GM23338 (cell line): ENCODE measurements around the gene ZBTB8A. TPM values are rescaled to one million over a fixed set of nuclear protein-coding genes. Genes with fewer than 3 reads are reported as not detected.

Source experiments
- ATAC-seq: fragments of 200-7000 bp; cut with Tn5 transposase; 3 replicates; pipeline ENCODE4 v1.9.1; 2020
- DNase-seq: peaks from one replicate; pipeline ENCODE4 v3.0.0-alpha.2; 2015; ENCODE audit warnings: low spot score
- H2AFZ ChIP-seq: fragments of 200-600 bp; sonication (generic); 2 replicates; pipeline ENCODE4 v1.8.0; 2016; ENCODE audit warnings: antibody characterized with exemption, mild to moderate bottlenecking, moderate library complexity
- H3F3A ChIP-seq: fragments of 200-600 bp; sonication (generic); replicated peaks from 2 replicates; pipeline ENCODE4 v1.8.0; 2017; ENCODE audit warnings: antibody characterized with exemption, mixed run types, low read depth
- H3K27ac ChIP-seq: fragments of 200-600 bp; sonication (generic); 2 replicates; pipeline ENCODE4 v1.6.1; 2016; ENCODE audit warnings: low read depth
- H3K27me3 ChIP-seq: fragments of 200-600 bp; sonication (generic); 2 replicates; pipeline ENCODE4 v1.8.0; 2016; ENCODE audit warnings: mild to moderate bottlenecking, mixed run types, moderate library complexity; ENCODE audit not compliant: insufficient read depth
- H3K36me3 ChIP-seq: fragments of 200-600 bp; sonication (generic); 2 replicates; pipeline ENCODE4 v1.8.0; 2016; ENCODE audit warnings: mild to moderate bottlenecking; ENCODE audit not compliant: insufficient read depth
- H3K4me1 ChIP-seq: fragments of 200-600 bp; sonication (generic); 2 replicates; pipeline ENCODE4 v1.8.0; 2016; ENCODE audit warnings: mild to moderate bottlenecking, moderate library complexity; ENCODE audit not compliant: insufficient read depth
- H3K4me2 ChIP-seq: fragments of 200-600 bp; sonication (generic); 2 replicates; pipeline ENCODE4 v1.7.1; 2017; ENCODE audit warnings: mixed run types
- H3K4me3 ChIP-seq: fragments of 200-600 bp; sonication (generic); 2 replicates; pipeline ENCODE4 v1.6.1; 2016; ENCODE audit warnings: mixed run types
- H3K79me2 ChIP-seq: fragments of 200-600 bp; sonication (generic); replicated peaks from 2 replicates; pipeline ENCODE4 v1.8.0; 2017; ENCODE audit warnings: mild to moderate bottlenecking; ENCODE audit not compliant: insufficient read depth
- H3K9me2 ChIP-seq: fragments of 200-600 bp; sonication (generic); 2 replicates; pipeline ENCODE4 v1.8.0; 2017; ENCODE audit not compliant: insufficient read depth
- H4K20me1 ChIP-seq: fragments of 200-600 bp; sonication (generic); replicated peaks from 2 replicates; pipeline ENCODE4 v1.8.0; 2017; ENCODE audit warnings: mild to moderate bottlenecking; ENCODE audit not compliant: insufficient read depth
- H3K27ac Mint-ChIP-seq: 2 replicates; pipeline ENCODE4 v1.8.0; 2020; ENCODE audit warnings: inconsistent platforms, mild to moderate bottlenecking, moderate library complexity, mixed read lengths
- H3K27me3 Mint-ChIP-seq: 3 replicates; pipeline ENCODE4 v1.8.0; 2022; ENCODE audit warnings: low read depth, mild to moderate bottlenecking, moderate library complexity, mixed read lengths, inconsistent platforms; ENCODE audit not compliant: insufficient read depth, poor library complexity
- H3K36me3 Mint-ChIP-seq: 3 replicates; pipeline ENCODE4 v1.8.0; 2021; ENCODE audit warnings: low read depth, mild to moderate bottlenecking, inconsistent platforms, moderate library complexity, mixed read lengths
- H3K4me1 Mint-ChIP-seq: 3 replicates; pipeline ENCODE4 v1.8.0; 2020; ENCODE audit warnings: mild to moderate bottlenecking, inconsistent platforms, mixed read lengths
- H3K4me3 Mint-ChIP-seq: 3 replicates; pipeline ENCODE4 v1.8.0; 2021; ENCODE audit warnings: moderate library complexity, mild to moderate bottlenecking, inconsistent platforms, mixed read lengths
- H3K9me3 Mint-ChIP-seq: 3 replicates; pipeline ENCODE4 v1.8.0; 2020; ENCODE audit warnings: moderate library complexity, mild to moderate bottlenecking, inconsistent platforms, mixed read lengths
- CREB1 ChIP-seq: fragments of 250-450 bp; sonication (Bioruptor Pico); IDR thresholded peaks from 2 replicates; pipeline ENCODE4 v1.5.0; 2020; ENCODE audit warnings: low read depth, mild to moderate bottlenecking, moderate library complexity
- EZH2phosphoT487 ChIP-seq: fragments of 200-600 bp; sonication (generic); IDR thresholded peaks from one replicate; pipeline ENCODE4 v1.8.1; 2018; ENCODE audit warnings: antibody characterized with exemption; ENCODE audit not compliant: unreplicated experiment
- NANOG ChIP-seq: IDR thresholded peaks from 2 replicates; pipeline ENCODE4 v1.6.1; 2016; ENCODE audit warnings: antibody characterized with exemption, borderline replicate concordance
- POLR2AphosphoS5 ChIP-seq: IDR thresholded peaks from 2 replicates; pipeline ENCODE4 v1.6.1; 2016; ENCODE audit warnings: antibody characterized with exemption, low read depth
- STAT1 ChIP-seq: IDR thresholded peaks from one replicate; pipeline ENCODE4 v1.6.1; 2016; ENCODE audit warnings: antibody characterized with exemption; ENCODE audit not compliant: unreplicated experiment
- ZNF114 ChIP-seq: fragments of 250-450 bp; sonication (Bioruptor Pico); IDR thresholded peaks from 2 replicates; pipeline ENCODE4 v1.5.0; 2020; ENCODE audit warnings: mild to moderate bottlenecking, moderate library complexity
- ZNF331 ChIP-seq: fragments of 250-450 bp; sonication (Bioruptor Pico); IDR thresholded peaks from 2 replicates; pipeline ENCODE4 v1.5.0; 2020; ENCODE audit warnings: low read depth, mild to moderate bottlenecking, moderate library complexity
- long read RNA-seq: library from polyadenylated mRNA; unstranded; transcript quantifications from one replicate; pipeline ENCODE4 v2.0.0, GENCODE V29; 2020; ENCODE audit not compliant: unreplicated experiment
- polyA plus RNA-seq: library from polyadenylated mRNA; unstranded; fragments of >200 nt; fragmentation: Nextera tagmentation; extraction: Ambion mirVana; gene quantifications from 2 replicates; pipeline ENCODE4 v1.2.1, GENCODE V29; 2016
- total RNA-seq: library from RNA; depleted of rRNA; stranded (reverse); fragments of >200 nt; shearing (Covaris generic); gene quantifications from 2 replicates; pipeline ENCODE4 v1.2.3, GENCODE V29; 2014; rRNA removed
- TF ChIP-seq, protein P1 (sequence below): IDR thresholded peaks from 2 replicates; pipeline ENCODE4 v1.6.1; 2016; ENCODE audit warnings: antibody characterized with exemption
- TF ChIP-seq, protein P2 (sequence below): fragments of 250-450 bp; sonication (Bioruptor Pico); IDR thresholded peaks from 2 replicates; pipeline ENCODE4 v1.5.0; 2020; ENCODE audit warnings: mild to moderate bottlenecking, moderate library complexity

ZBTB8A gene
- total RNA-seq (6.1 and 8.7 TPM in 2 replicates), polyA plus RNA-seq (8.4 and 8.7 TPM in 2 replicates)
- long read RNA-seq, full-length matches to known transcripts, result 8 of 17 reads
- long read RNA-seq, partial matches to known transcripts, result 2 of 17 reads
- long read RNA-seq, other reads (novel, unspliced or antisense), result 7 of 17 reads

DNA sequence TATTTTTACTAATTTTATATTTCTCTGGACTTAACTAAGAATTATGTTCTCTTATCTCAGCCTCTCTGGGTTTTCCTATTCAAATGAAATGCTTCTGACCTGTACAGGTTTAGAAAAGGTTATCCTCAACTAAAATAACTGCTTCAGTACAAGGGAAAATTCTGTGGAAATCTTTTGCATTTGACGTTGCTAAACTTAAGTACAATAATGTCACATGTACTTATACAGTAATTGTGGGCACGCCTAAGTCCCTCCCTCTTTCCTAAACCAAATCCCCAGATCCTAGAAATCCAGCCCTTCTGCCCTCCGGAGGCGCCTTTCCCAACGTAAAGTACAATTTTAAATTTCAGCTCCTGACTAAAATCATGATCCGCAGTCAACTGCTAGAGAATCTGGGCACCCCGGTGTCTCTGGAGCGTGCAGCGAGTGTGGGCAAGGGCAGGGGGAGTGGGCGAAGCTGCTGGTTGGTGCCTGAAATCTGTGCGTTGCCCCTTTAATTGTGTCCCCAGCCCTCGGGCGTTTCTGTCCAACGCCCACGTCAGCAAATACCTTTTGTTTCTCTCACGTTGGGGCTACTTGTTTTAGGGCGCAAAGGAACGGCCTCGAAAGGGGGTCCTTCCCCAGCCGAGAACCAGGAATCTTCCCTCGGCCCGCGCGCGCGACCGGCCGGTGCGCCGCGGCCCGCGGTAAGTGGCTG lies at the start of gene ZBTB8A:
Gene ZBTB8A, plus strand, starts transcription at position 541 of the 697 bp plus-strand sequence. CDS start 53,505 bp downstream, outside the sequence.
- Histone ChIP-seq H2AFZ (peak within 1 kb of the TSS; percentile 94), H3K27ac (0 out of 2 replicates have a peak within 1 kb of the TSS, but pooled peaks have one; percentile 18), H3F3A (peaks cover 19% of the 10 kb centered on the region), H3K4me3 (peak within 1 kb of the TSS; percentile 92), H3K4me2 (peak within 1 kb of the TSS; percentile 98), H3K27me3 (peaks cover 26% of the 10 kb centered on the region), H3K36me3 (no peaks in the 10 kb centered on the region), H3K4me1 (peaks cover 21% of the 10 kb centered on the region), H3K9me2 (no peaks in the 10 kb centered on the region), H4K20me1 (peaks cover 7% of the 10 kb centered on the region; the same call in 1 of the 2 replicates), H3K79me2 (peaks cover 24% of the 10 kb centered on the region)
- peak; percentile 52 for ATAC-seq
- Mint-ChIP-seq H3K9me3 (no peaks in the 10 kb centered on the region), H3K4me1 (peaks cover 19% of the 10 kb centered on the region), H3K27me3 (peaks cover 12% of the 10 kb centered on the region), H3K27ac (peak within 1 kb of the TSS; percentile 80), H3K4me3 (peak within 1 kb of the TSS; percentile 89), H3K36me3 (peaks cover 12% of the 10 kb centered on the region)
- TF ChIP-seq POLR2AphosphoS5 (peak; percentile 34; the same call in 1 of the 2 replicates), CREB1 (CRISPR knock-in tag) (peak; percentile 66)
- TF ChIP-seq, protein P1, sequence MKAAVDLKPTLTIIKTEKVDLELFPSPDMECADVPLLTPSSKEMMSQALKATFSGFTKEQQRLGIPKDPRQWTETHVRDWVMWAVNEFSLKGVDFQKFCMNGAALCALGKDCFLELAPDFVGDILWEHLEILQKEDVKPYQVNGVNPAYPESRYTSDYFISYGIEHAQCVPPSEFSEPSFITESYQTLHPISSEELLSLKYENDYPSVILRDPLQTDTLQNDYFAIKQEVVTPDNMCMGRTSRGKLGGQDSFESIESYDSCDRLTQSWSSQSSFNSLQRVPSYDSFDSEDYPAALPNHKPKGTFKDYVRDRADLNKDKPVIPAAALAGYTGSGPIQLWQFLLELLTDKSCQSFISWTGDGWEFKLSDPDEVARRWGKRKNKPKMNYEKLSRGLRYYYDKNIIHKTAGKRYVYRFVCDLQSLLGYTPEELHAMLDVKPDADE, result no peak
- DNase-seq, result peak; percentile 84

DNA sequence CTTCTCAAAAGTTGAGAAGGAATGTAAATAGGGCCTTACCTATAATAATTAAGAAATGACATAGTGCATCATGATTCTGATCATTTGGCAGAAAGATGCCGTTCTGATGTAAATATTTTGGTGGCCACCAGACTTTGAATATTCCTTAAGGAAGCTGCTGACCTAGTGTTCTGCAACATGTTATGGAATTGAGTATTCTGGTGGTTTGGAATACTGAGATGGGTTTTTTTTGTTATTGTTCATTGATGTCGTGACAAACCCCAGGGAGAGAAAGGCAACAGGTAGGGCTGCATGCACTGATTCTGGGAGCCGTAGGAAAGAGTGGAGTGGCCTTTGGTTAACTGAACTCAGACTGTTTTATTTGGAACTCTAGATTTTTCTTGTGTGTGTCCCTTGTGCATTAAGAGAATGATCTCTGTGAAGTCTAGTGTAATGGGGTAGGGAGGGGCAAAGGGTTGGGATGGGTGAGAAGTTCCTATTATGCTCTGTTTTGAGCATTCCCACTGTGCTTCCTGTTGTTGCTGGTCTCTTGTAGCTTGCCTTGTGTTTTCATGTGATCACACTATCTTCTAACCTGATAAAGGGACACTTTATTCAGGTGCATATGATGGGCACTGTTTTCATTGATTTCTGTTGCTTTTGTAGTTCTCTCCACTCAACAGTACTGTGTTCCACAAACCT lies 49.3 kb upstream of the ZBTB8A start:
- no peaks in the 10 kb centered on the region for H3K27me3 ChIP-seq
- no peaks in the 10 kb centered on the region for H3K9me3 Mint-ChIP-seq
- 0 out of 2 replicates have a peak, but pooled peaks cover 2% of the 10 kb centered on the region for H3F3A ChIP-seq
- peaks cover 7% of the 10 kb centered on the region; the same call in 2 of the 3 replicates for H3K4me1 Mint-ChIP-seq
- no peak overlapping the region for H3K27ac Mint-ChIP-seq
- no peak overlapping the region for H2AFZ ChIP-seq
- no peaks in the 10 kb centered on the region for H3K27me3 Mint-ChIP-seq
- no peak overlapping the region for H3K4me3 ChIP-seq
- H3K9me2 ChIP-seq, result no peaks in the 10 kb centered on the region
- ATAC-seq (no peak), DNase-seq (no peak)
- H3K36me3 Mint-ChIP-seq, result peaks cover 4% of the 10 kb centered on the region
- H3K27ac ChIP-seq, result no peak overlapping the region
- no peak overlapping the region for H3K4me3 Mint-ChIP-seq
- H3K4me1 ChIP-seq, result no peaks in the 10 kb centered on the region
- no peaks in the 10 kb centered on the region for H4K20me1 ChIP-seq
- H3K36me3 ChIP-seq, result no peaks in the 10 kb centered on the region; the same call in 1 of the 2 replicates
- no peaks in the 10 kb centered on the region for H3K79me2 ChIP-seq
- no peak overlapping the region for H3K4me2 ChIP-seq
- TF ChIP-seq EZH2phosphoT487 (no peak), ZNF331 (CRISPR knock-in tag) (no peak), CREB1 (CRISPR knock-in tag) (no peak), STAT1 (no peak), NANOG (no peak), ZNF114 (CRISPR knock-in tag) (no peak)
- TF ChIP-seq, protein P1, result no peak
- TF ChIP-seq, protein P2, sequence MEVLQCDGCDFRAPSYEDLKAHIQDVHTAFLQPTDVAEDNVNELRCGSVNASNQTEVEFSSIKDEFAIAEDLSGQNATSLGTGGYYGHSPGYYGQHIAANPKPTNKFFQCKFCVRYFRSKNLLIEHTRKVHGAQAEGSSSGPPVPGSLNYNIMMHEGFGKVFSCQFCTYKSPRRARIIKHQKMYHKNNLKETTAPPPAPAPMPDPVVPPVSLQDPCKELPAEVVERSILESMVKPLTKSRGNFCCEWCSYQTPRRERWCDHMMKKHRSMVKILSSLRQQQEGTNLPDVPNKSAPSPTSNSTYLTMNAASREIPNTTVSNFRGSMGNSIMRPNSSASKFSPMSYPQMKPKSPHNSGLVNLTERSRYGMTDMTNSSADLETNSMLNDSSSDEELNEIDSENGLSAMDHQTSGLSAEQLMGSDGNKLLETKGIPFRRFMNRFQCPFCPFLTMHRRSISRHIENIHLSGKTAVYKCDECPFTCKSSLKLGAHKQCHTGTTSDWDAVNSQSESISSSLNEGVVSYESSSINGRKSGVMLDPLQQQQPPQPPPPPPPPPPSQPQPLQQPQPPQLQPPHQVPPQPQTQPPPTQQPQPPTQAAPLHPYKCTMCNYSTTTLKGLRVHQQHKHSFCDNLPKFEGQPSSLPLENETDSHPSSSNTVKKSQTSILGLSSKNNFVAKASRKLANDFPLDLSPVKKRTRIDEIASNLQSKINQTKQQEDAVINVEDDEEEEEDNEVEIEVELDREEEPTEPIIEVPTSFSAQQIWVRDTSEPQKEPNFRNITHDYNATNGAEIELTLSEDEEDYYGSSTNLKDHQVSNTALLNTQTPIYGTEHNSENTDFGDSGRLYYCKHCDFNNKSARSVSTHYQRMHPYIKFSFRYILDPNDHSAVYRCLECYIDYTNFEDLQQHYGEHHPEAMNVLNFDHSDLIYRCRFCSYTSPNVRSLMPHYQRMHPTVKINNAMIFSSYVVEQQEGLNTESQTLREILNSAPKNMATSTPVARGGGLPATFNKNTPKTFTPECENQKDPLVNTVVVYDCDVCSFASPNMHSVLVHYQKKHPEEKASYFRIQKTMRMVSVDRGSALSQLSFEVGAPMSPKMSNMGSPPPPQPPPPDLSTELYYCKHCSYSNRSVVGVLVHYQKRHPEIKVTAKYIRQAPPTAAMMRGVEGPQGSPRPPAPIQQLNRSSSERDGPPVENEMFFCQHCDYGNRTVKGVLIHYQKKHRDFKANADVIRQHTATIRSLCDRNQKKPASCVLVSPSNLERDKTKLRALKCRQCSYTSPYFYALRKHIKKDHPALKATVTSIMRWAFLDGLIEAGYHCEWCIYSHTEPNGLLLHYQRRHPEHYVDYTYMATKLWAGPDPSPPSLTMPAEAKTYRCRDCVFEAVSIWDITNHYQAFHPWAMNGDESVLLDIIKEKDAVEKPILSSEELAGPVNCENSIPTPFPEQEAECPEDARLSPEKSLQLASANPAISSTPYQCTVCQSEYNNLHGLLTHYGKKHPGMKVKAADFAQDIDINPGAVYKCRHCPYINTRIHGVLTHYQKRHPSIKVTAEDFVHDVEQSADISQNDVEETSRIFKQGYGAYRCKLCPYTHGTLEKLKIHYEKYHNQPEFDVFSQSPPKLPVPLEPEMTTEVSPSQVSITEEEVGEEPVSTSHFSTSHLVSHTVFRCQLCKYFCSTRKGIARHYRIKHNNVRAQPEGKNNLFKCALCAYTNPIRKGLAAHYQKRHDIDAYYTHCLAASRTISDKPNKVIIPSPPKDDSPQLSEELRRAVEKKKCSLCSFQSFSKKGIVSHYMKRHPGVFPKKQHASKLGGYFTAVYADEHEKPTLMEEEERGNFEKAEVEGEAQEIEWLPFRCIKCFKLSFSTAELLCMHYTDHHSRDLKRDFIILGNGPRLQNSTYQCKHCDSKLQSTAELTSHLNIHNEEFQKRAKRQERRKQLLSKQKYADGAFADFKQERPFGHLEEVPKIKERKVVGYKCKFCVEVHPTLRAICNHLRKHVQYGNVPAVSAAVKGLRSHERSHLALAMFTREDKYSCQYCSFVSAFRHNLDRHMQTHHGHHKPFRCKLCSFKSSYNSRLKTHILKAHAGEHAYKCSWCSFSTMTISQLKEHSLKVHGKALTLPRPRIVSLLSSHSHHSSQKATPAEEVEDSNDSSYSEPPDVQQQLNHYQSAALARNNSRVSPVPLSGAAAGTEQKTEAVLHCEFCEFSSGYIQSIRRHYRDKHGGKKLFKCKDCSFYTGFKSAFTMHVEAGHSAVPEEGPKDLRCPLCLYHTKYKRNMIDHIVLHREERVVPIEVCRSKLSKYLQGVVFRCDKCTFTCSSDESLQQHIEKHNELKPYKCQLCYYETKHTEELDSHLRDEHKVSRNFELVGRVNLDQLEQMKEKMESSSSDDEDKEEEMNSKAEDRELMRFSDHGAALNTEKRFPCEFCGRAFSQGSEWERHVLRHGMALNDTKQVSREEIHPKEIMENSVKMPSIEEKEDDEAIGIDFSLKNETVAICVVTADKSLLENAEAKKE, result no peak
